ENCODE results near the gene HEXB. TPM values are rescaled to one million over a fixed set of nuclear protein-coding genes. Genes with fewer than 3 reads are reported as not detected.

HEXB gene
- total and polyA plus RNA-seq, 4 donors, result 88.9 to 170 (median 153) TPM

DNA sequence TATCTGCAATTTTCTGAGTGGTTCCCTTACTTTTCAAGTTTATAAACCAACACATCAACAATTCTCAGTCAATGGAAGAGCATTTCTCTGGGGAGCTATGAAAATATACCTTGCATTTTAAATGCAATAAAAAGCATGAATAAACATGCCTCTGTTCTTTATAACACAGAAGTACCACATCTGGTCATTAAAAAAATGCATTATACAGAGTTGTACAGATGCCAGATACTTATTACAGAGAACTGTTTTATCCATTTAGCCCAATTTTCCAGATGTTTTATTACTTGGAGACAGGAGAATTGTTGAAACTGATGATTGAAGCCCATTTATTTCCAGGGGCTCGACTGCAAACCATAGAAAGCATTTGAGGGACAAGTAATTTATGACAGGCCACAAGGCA, 19.2 kb upstream of the HEXB start:
- peaks cover 0 to 16% (median 0%) of the 10 kb centered on the region in 5 donors for H3K4me1 ChIP-seq (ENCODE audit: control insufficient read depth in 5 of 5, insufficient read depth in 5 of 5, low read length in 5 of 5)
- H3K9ac ChIP-seq (ENCODE audit: insufficient read depth in 1 of 2, low read length in 2 of 2), result no peak overlapping the region
- no peak overlapping the region for H3K4me3 ChIP-seq
- no peaks in the 10 kb centered on the region for H3K9me3 ChIP-seq (ENCODE audit: control insufficient read depth in 4 of 4, insufficient read depth in 3 of 4, low read length in 3 of 4)
- DNase-seq (peak in 2 of 3 donors; percentile 29), ATAC-seq (ENCODE audit: insufficient read depth, low FRiP score) (no peak)
- H3K27ac ChIP-seq (ENCODE audit: low read depth in 1 of 2, low read length in 1 of 2), result no peak overlapping the region
- TF ChIP-seq, protein P1, sequence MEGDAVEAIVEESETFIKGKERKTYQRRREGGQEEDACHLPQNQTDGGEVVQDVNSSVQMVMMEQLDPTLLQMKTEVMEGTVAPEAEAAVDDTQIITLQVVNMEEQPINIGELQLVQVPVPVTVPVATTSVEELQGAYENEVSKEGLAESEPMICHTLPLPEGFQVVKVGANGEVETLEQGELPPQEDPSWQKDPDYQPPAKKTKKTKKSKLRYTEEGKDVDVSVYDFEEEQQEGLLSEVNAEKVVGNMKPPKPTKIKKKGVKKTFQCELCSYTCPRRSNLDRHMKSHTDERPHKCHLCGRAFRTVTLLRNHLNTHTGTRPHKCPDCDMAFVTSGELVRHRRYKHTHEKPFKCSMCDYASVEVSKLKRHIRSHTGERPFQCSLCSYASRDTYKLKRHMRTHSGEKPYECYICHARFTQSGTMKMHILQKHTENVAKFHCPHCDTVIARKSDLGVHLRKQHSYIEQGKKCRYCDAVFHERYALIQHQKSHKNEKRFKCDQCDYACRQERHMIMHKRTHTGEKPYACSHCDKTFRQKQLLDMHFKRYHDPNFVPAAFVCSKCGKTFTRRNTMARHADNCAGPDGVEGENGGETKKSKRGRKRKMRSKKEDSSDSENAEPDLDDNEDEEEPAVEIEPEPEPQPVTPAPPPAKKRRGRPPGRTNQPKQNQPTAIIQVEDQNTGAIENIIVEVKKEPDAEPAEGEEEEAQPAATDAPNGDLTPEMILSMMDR (IDR thresholded peaks at IDR 0.05; ENCODE audit: control extremely low read depth, extremely low read depth), result no peak
- no peaks in the 10 kb centered on the region for H3K36me3 ChIP-seq (ENCODE audit: control insufficient read depth in 4 of 4, insufficient read depth in 4 of 4, low read length in 4 of 4)
- WGBS, 2 donors, result 78 to 95% methylated on average over 1 of the region's 1 CpG
- no peaks in the 10 kb centered on the region for H3K27me3 ChIP-seq (ENCODE audit: control insufficient read depth in 3 of 3, insufficient read depth in 3 of 3, low read length in 2 of 3)

DNA sequence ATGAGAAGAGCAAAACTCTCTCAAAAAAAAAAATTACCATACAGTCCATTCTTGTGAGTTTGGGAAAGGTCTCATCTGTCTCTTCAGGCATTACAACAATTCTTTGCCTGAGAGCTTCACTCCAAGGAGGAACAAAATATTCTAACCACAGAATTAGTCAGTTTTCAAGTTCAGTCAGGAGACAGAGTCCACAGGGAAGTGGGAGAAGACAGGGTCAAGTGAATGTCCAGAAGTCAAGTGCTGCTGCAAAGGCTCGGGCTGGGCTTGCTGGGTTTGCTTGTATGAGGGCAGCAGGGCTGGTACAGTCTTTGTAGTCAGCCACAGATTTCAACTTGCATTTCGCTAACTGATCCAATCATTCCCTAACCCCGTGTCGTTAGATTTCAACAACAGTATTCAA, 17.6 kb upstream of the HEXB start:
- TF ChIP-seq, protein P1 (IDR thresholded peaks at IDR 0.05; ENCODE audit: control extremely low read depth, extremely low read depth), result no peak
- H3K36me3 ChIP-seq (ENCODE audit: control insufficient read depth in 4 of 4, insufficient read depth in 4 of 4, low read length in 4 of 4), result no peaks in the 10 kb centered on the region
- 70 to 87% methylated on average over 4 of the region's 4 CpGs for WGBS, 2 donors
- no peak overlapping the region for H3K27ac ChIP-seq (ENCODE audit: low read depth in 1 of 2, low read length in 1 of 2)
- H3K4me3 ChIP-seq, result no peak overlapping the region
- no peak for DNase-seq
- no peaks in the 10 kb centered on the region for H3K9me3 ChIP-seq (ENCODE audit: control insufficient read depth in 4 of 4, insufficient read depth in 3 of 4, low read length in 3 of 4)
- H3K4me1 ChIP-seq (ENCODE audit: control insufficient read depth in 5 of 5, insufficient read depth in 5 of 5, low read length in 5 of 5), result peaks cover 0 to 16% (median 0%) of the 10 kb centered on the region in 5 donors
- H3K27me3 ChIP-seq (ENCODE audit: control insufficient read depth in 3 of 3, insufficient read depth in 3 of 3, low read length in 2 of 3), result no peaks in the 10 kb centered on the region
- peak; percentile 47 for ATAC-seq (ENCODE audit: insufficient read depth, low FRiP score)
- H3K9ac ChIP-seq (ENCODE audit: insufficient read depth in 1 of 2, low read length in 2 of 2), result no peak overlapping the region

DNA sequence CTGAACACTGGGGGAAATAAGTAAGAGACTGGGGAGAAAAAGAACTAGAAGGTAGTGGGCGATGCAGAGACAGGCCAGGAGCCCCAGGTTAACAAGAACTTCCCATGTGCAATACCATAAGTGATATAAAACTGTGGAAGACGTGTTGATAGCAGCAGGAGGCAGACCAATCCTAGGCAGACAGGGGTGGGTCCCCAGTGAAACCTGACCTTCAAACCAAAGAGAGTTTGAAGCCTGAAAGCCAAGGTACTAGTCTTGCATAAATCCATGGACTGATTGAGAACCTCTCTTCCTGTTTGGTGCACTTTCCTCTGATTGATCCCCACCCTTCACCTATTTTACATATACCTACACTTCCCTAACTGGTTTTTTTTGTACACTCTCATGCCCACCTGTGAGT, 15.2 kb upstream of the HEXB start:
- Histone ChIP-seq H3K4me1 (ENCODE audit: control insufficient read depth in 5 of 5, insufficient read depth in 5 of 5, low read length in 5 of 5) (peaks cover 0 to 13% (median 0%) of the 10 kb centered on the region in 5 donors), H3K4me3 (no peak overlapping the region), H3K27me3 (ENCODE audit: control insufficient read depth in 3 of 3, insufficient read depth in 3 of 3, low read length in 2 of 3) (no peaks in the 10 kb centered on the region), H3K27ac (ENCODE audit: low read depth in 1 of 2, low read length in 1 of 2) (no peak overlapping the region), H3K9me3 (ENCODE audit: control insufficient read depth in 4 of 4, insufficient read depth in 3 of 4, low read length in 3 of 4) (no peaks in the 10 kb centered on the region), H3K36me3 (ENCODE audit: control insufficient read depth in 4 of 4, insufficient read depth in 4 of 4, low read length in 4 of 4) (no peaks in the 10 kb centered on the region), H3K9ac (ENCODE audit: insufficient read depth in 1 of 2, low read length in 2 of 2) (no peak overlapping the region)
- TF ChIP-seq, protein P1 (IDR thresholded peaks at IDR 0.05; ENCODE audit: control extremely low read depth, extremely low read depth), result no peak
- DNase-seq (no peak), ATAC-seq (ENCODE audit: insufficient read depth, low FRiP score) (no peak)
- WGBS, 2 donors, result 90 to 92% methylated on average over 2 of the region's 2 CpGs

DNA sequence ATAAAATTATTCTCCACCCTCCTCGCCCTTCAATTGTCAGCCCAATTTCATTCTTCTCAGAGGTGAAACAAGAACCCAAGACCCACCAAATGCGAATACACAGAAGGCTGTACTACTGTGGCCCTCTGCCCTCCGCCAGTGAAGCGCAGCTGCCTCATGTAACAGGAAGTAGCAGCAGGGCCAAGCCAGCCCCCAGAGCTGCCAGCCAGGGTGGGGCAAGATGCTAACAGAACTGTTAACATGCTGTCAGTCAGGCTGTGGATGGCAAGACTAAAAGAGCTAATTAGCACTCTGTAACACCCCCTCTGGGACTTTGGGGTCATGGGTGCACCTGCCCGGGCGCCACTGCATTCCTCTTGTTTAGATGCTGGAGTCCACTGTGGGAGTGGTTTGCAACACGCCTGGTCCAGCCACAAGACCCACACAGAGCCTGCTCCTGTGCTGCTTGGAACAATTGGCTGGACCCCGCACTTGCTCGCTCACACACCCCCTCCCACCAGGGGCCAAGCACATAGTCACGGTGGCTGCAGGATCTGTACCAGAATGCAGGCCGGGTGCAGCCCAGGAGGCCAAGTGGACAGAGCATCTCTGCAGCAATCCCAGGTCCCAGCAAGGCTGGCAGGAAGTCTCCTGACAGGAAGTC, 14.5 kb upstream of the HEXB start:
- 88 to 93% methylated on average over 11 of the region's 11 CpGs for WGBS, 2 donors
- no peak for ATAC-seq (ENCODE audit: insufficient read depth, low FRiP score)
- DNase-seq, result no peak
- H3K27ac ChIP-seq (ENCODE audit: low read depth in 1 of 2, low read length in 1 of 2), result no peak overlapping the region
- peaks cover 0 to 8% (median 0%) of the 10 kb centered on the region in 5 donors for H3K4me1 ChIP-seq (ENCODE audit: control insufficient read depth in 5 of 5, insufficient read depth in 5 of 5, low read length in 5 of 5)
- TF ChIP-seq, protein P1 (IDR thresholded peaks at IDR 0.05; ENCODE audit: control extremely low read depth, extremely low read depth), result no peak
- H3K27me3 ChIP-seq (ENCODE audit: control insufficient read depth in 3 of 3, insufficient read depth in 3 of 3, low read length in 2 of 3), result no peaks in the 10 kb centered on the region
- no peak overlapping the region for H3K4me3 ChIP-seq
- H3K9me3 ChIP-seq (ENCODE audit: control insufficient read depth in 4 of 4, insufficient read depth in 3 of 4, low read length in 3 of 4), result no peaks in the 10 kb centered on the region
- no peak overlapping the region for H3K9ac ChIP-seq (ENCODE audit: insufficient read depth in 1 of 2, low read length in 2 of 2)
- H3K36me3 ChIP-seq (ENCODE audit: control insufficient read depth in 4 of 4, insufficient read depth in 4 of 4, low read length in 4 of 4), result no peaks in the 10 kb centered on the region

All from lung (tissue), 12 donors.